Right renal cortex interstitium (tissue), 3 donors: ENCODE results near the gene RAF1. TPM values are rescaled to one million over a fixed set of nuclear protein-coding genes. Genes with fewer than 3 reads are reported as not detected.
"Not testable (repeated sequence)": the region's sequence is repeated elsewhere in the genome, so short reads cannot be mapped to it uniquely, and the experiment has no call there.

Experiments
- DNase-seq, 3 donors: peaks; one replicate each; pipeline ENCODE4 v3.0.0-alpha.2; 2013; ENCODE audit warnings: low read depth in 3 of 3, low spot score in 2 of 3
- polyA plus RNA-seq, 3 donors: library from polyadenylated mRNA; unstranded; fragments of 120-200 nt; gene quantifications; one replicate each; pipeline ENCODE4 v1.2.1, GENCODE V29; 2013; ENCODE audit not compliant: insufficient read length in 3 of 3

The RAF1 gene
- polyA plus RNA-seq, 3 donors = 103 to 106 (median 106) TPM

DNA sequence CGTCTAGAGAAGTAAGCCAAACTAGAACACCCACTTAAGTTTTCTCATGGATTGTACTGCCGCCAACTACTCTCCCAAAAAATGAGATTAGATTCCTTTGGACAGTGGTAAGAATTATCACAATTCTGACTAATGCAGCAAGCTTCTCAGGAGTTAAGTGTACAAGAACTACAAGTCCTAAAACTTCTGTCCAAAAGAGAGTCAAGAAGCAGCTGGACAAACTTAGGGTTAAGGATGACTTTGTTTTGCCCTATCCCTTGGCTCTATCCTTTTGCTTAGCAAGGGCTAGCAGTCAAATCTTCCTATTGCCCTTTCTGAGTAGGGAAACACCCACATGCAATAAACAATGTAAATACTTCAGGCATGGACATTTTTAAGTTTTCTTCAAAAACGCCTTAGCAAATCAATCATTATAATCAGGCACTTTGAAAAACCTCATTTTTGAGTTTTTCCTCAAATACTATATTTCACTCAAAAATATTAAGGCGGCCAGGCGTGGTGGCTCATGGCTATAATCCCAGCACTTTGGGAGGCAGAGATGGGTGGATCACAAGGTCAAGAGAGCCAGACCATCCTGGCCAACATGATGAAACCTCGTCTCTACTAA, 19.5 kb downstream of the RAF1 start:
- no peak for DNase-seq

DNA sequence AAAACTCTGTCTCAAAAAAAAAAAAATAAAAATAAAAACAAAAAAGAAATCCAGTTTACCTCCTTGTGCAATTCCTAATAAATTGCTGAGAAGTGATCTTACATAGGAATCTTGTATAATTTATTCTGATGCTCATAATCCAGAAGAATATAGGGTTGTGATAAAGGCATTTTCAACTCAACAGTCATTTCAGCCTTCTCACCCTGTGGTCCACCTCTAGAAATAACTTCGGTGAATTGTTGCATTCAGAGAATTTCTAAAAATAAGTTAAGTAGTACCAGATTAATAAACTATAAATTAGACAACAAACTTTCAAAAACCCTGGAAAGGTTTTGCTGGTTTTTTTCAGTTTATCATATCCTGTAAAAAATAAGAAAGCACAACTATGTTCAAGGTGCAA, 20.2 kb downstream of the RAF1 start:
- no peak for DNase-seq

DNA sequence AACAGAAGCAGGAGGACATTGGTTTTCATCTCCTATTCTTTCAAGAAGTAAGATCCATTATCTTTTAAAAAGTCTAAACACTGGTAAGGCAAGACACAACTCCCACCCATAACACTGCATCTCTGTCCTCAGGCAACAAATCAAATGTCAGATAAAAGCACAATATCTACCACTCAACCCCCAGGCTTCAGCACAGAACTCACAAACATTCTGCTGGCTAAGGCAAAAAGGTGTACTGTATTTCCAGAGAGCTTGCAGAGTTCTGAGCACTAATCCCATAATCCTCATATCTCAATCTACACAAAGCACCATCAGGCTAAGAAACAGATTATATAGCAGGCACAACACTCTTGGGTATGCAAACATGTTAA, 20.9 kb downstream of the RAF1 start:
- DNase-seq = no peak

DNA sequence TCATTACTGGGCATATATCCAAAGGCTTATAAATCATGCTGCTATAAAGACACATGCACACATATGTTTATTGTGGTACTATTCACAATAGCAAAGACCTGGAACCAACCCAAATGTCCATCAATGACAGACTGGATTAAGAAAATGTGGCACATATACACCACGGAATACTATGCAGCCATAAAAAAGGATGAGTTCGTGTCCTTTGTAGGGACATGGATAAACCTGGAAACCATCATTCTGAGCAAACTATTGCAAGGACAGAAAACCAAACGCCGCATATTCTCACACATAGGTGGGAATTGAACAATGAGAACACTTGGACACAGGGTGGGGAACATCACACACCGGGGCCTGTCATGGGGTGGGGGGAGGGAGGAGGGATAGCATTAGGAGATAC, 23.1 kb downstream of the RAF1 start:
- DNase-seq = not testable (repeated sequence)

DNA sequence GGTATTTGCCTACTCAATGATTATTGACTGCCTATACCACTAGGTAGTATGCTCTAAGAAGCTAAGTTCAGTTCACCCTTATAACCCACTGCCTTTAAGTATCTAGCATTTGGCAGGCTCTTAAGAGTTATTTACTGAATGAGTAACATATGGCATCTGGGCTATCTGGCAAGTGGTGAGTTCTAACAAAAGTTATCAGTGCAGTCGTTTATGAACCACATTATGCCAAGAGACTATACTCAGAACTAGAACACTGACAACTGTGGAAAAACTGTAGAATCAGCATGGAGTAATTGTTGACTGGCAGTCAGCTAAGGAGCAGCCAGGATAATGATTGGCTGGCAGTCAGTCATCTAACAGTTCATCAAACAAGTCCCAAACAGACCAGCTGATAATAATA, 25.8 kb downstream of the RAF1 start:
- no peak for DNase-seq

DNA sequence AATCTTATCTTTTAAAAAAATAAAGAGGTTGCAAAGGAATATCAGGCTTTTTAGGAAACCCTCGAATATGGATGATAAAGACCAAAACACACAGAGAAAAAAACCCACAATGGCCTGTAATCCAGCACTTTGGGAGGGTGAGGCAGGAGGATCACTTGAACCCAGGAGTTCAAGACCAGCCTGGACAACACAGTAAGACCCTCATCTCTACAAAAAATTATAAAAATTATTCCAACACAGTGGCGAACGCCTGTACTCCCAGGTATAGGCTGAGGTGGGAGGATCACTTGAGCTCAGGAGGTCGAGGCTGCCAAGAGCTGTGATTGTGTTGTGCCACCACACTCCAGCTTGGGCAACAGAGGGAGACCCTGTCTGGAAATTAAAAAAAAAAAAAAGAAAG, 30.8 kb downstream of the RAF1 start:
- no peak for DNase-seq

DNA sequence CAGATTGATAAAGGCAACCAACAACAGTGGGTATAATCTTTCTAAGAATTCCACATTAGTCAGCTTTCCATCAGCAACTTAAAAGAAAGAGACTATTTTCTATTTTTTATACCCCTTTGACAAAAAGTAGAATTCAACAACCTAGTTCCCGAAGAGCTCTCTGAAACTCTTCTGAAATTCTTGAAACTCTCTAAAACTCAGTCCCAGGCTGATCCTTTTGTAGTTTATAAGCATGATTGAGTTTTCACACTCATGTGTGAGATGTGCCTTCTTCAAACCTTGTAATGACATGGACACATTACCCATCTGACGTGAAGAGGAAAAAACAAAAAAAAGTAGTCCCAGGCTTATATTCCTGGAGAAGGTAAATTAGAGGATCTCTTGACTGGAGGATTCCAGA, 31.4 kb downstream of the RAF1 start:
- no peak for DNase-seq

DNA sequence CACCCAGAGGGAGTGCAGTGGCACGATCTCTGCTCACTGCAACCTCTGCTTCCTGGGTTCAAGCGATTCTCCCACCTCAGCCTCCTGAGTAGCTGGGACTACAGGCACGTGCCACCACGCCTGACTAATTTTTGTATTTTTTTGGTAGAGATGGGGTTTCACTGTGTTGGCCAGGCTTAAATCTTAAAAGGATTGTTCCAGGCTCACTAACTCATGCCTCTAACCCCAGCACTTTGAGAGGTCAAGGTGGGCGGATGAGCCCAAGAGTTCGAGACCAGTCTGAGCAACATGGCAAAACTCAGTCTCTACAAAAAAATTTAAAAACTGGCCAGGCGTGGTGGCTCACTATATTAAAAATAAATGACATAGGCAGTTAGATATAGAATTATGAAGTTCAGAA, 33.1 kb downstream of the RAF1 start:
- not testable (repeated sequence) for DNase-seq

DNA sequence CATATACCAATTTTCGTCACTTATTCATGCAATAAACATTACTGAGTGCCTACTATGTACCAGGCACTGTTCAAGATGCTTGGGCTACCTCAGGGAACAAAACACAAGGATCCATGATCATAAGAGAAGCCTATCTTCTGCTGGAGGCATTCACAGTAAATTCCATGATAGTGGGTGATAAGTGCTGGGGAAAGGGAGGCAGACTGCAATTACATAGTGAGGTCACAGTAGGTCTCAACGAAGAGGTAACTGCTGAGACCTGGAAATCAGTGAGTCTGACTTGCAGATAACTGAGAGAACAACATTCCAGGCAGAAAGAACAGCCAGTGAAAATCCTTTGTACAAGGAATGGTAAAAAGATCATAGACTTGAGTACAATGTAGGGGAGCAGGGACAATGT, 33.6 kb downstream of the RAF1 start:
- no peak for DNase-seq

DNA sequence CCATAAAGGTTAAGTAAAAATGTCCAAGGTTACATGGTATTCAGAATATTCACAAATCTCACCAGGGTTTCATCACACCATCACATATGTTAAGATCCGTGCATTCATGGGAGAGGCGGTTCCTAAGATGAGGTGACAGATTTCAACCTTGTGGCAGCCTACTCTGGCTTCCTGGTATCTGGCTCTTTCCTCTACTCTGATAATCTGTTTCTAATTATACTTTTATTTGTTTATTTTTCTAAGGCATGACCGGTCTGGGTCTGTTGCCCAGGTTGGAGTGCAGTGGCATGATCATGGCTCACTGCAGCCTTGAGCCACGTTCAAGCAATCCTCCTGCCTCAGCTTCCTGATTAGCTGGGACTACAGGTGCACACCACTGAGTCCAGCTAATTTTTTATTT, 34.4 kb downstream of the RAF1 start:
- DNase-seq = no peak

DNA sequence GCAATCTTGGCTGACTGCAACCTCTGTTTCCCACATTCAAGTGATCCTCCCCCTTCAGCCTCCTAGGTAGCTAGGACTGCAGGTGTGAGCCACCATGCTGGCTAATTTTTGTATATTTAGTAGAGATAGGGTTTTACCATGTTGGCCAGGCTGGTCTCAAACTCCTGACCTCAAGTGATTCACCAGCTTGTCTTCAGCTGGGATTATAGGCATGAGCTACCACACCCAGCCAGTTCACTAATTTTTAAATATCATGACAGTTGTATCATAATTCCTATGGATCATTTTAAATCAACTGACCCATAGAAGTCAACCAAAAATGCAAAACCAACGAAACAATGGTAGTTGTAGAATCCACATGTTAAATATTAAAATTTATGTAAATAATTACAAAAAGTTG, 35.1 kb downstream of the RAF1 start:
- DNase-seq = no peak

DNA sequence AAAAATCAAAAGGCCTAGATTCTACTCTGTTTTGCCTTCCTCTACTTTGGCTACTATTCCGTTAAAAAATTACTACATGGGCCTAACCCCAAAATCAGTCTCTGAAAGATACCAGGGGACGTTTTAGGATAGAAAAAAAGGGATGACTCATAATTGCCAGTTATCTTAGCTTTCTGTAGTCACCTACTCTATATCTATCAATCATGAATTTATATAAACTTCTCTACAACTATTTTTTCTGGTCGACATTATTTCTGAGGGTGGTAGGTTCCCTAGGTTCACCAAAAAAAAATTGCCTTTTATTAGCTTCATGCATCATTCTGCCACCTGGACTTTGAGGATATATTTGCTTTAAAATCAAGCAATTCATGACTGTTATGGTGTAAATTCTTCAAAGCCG, 36.5 kb downstream of the RAF1 start:
- DNase-seq = no peak

DNA sequence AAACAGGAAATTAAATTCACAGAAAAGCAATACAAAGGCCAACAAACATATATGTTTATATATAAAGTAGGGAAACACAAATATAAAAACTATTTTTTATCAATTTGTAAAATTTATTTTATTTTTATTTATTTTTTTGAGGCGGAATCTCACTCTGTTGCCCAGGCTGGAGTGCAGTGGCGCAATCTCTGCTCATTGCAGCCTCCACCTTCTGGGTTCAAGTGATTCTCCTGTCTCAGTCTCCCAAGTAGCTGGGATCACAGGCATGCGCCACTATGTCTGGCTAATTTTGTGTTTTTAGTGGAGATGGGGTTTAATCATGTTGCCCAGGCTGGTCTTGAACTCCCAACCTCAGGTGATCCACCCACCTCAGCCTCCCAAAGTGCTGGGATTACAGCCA, 39.0 kb downstream of the RAF1 start:
- not testable (repeated sequence) for DNase-seq

DNA sequence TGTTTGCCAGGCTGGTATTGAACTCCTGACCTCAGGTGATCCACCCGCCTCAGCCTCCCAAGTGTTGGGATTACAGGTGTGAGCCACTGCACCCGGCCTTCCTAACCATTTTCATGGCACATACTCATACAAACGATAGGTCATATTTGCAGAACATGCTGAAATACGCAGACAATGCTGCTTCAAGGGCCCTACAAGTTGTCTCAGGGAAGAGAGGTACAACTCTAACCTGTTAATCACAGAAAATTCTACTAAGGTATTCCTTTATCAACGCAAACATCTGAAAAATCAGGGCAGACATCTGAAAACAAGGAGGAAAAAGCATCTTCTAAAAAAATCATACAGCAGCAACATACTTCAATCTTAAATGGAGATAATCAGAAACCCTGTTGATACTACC, 39.9 kb downstream of the RAF1 start:
- DNase-seq = no peak

DNA sequence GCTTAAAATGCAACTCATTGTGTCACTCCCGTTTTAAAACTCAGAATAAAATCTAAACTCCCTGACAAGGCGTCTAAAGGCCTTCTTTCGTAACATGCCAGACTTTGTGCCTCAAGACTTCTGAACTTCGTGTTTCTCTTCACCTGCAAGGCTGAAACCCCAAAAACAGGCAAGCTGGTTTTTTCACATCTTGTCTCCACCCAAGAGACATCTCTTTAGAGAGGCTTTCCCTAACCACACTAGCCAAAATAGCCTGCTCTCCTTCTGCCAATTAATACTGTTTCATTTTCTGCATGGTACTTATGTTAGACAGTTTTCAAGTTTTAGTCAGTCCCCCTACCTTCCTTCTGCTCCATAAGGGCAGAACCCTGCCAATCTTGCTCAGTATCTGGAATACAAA, 41.6 kb downstream of the RAF1 start:
- DNase-seq = no peak

DNA sequence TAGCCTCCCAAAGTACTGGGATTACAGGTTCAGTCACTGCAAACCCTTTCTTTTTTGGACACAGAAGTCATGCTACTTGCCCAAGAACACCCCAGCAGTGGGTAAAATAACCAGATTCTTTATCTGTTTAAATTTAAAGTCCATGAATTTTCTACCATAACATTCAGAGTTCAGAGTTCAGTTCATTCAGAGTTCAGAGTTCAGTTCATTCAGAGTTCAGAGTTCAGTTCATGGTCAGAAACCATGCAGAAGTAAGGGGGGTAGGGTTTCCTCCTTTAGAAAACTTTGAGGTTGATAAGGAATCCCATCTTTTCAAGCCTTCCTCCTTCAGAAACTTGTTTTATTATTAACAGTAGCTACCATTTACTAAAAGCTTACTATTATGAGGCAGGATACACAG, 43.2 kb downstream of the RAF1 start:
- no peak for DNase-seq

DNA sequence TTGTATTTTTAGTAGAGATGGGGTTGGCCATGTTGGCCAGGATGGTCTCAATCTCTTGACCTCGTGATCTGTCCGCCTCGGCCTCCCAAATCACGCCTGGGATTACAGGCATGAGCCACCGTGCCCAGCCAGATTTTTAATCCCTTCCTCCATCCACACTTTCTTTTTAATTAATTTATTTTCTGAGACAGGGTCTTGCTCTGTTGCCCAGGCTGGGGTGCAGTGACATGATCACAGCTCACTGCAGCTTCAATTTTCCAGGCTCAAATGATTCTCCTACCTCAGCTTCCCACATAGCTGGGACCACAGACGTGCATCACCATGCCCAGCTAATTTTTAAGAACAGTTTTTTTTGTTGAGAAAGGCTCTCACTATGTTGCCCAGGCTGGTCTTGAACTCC, 43.6 kb downstream of the RAF1 start:
- no peak for DNase-seq

DNA sequence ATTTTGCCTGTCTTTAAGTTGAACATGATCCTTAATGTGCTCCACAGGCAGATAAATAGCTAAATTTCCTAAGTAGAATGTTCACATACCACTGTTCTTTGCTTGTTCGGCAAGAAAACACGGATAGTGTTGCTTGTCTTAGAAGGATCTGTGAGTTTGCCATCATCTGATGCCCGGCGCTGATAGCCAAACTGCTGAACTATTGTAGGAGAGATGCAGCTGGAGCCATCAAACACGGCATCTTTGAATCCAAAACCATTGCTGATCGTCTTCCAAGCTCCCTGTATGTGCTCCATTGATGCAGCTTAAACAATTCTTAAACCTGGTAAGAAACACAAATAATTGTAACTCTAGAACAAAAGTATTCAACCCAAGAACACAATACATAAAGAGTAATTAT, 45.5 kb downstream of the RAF1 start:
- no peak for DNase-seq

DNA sequence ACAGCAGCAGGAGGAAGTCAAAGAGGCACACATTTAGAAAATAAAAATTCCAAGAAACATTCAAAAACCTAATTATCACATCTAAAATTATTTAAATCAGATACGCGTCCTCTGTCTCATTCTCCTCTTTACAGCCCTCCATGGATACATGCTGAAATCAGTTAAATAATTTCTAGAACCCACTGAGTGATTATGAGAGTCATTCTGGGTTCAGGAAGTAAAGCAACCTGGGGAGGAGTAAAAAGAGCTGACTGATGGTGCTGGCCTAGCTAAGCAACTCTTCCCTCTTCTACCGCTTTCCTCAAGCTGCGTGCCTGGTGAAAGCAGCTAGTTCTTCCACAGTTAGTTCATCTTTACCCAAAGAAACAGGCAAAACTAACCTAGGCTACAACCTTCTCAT, 48.7 kb downstream of the RAF1 start:
- no peak for DNase-seq

DNA sequence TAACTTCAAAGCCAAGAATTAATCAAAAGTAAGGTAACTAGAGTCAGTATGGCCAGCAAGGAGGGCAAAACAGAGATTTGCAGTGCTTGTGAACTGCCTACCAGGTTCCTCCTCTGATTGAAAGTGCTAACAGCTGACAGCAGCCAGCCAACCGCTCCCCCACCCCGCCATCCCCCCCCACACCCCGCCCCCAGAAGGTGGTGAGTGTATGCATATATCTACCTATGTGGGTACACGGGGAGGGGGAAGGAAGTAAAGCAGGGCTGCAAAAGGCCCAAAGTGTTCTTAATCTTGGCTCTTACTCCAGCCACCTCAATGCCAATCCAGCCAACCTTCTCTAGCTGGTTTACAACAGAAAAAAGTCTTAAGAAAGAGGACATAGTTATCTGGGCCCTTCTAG, 50.7 kb downstream of the RAF1 start:
- no peak for DNase-seq

DNA sequence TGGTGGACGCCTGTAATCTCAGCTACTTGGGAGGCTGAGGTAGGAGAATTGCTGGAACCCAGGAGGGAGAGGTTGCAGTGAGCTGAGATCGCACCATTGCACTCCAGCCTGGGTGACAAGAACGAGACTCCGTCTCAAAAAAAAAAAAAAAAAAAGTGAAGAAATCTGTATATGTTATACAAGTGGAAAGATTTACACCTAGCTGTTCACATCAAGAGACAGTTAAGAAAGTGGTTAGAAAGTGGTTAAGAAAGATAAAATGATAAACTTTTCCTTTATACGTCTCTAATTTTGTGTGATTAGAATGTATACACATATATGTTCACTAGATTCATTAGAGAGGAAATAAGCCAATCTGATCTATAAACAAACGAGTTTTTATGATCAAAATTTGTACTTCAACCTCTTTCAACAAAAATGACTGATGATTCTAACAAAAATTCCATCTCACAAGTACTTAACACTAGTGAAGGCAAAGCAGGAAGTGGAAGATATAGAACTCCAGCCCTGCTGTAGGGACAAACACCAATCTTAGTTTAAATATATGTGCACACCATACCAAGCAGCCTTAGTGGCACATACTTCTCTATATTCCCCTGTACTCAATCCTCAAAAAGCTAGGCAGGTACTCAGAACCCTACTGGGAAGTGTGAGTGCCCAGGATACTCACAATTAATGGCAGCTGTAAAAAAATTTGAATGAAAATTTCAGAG, 51.2 kb downstream of the RAF1 start:
- DNase-seq = no peak

DNA sequence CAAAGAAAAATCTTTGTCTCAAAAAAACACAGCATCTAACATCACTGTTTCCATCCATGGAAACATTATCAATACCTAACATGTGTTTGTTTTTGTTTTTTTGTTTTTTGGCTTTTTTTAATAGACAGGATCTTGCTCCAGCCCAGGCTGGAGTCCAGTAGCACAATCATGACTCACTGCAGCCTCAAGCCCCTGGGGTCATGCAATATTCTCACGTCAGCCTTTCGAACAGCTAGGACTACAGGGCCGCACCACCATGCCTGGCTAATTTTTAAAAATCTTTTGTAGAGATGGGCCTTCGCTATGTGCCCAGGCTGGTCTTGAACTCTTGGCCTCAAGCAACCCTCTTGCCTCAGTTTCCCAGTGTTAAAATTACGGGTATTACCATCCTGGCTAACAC, 52.8 kb downstream of the RAF1 start:
- no peak for DNase-seq

DNA sequence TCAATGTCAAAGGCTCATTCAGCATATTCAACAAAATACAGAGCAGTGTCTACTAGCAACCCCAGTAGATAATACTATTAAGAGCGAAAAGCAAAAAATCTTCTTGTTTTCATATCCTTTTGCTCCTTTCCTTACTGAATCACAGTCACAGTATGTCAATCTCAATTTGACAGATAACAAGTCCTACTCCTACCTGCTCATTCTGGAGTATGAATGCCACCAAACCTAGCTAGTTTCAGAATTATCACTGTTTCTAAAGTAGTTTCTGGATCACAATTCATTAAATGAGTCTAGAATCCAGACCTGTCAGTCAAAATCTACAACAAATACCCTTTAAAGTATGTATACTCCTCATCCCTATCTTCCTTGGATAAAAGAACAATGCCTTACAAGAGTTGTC, 55.5 kb downstream of the RAF1 start:
- no peak for DNase-seq
